Fibroblast of mammary gland (primary cell): ENCODE results near the gene SLC2A14.
"Not testable (repeated sequence)": the region's sequence is repeated elsewhere in the genome, so short reads cannot be mapped to it uniquely, and the experiment has no call there.

ENCODE experiments used
- DNase-seq: peaks from one replicate; pipeline ENCODE4 v3.0.0-alpha.2; 2010; ENCODE audit warnings: low read depth
- H3K4me3 ChIP-seq: 2 replicates; pipeline ENCODE4 v1.5.1; 2011; ENCODE audit warnings: low read depth, mild to moderate bottlenecking, low read length, moderate library complexity; ENCODE audit not compliant: control insufficient read depth
- CTCF ChIP-seq: conservative IDR thresholded peaks from 2 replicates; pipeline ENCODE4 v1.5.1; 2011; ENCODE audit warnings: low read depth, low read length, inconsistent platforms; ENCODE audit not compliant: control insufficient read depth, insufficient read depth

Gene SLC2A14

GRCh38 chr12:7857971-7858370 is 14.7 kb downstream of the SLC2A14 start:
- no peak for DNase-seq
- TF ChIP-seq CTCF = no peak
- no peak overlapping the region for H3K4me3 ChIP-seq

- no peak for TF ChIP-seq CTCF
- DNase-seq = peak; percentile 48
- no peak overlapping the region for H3K4me3 ChIP-seq
These were observed 16.2 kb downstream of the SLC2A14 start for GRCh38 chr12:7856516-7856915.

GRCh38 chr12:7853557-7853956 is 19.2 kb downstream of the SLC2A14 start:
- no peak for DNase-seq
- no peak overlapping the region for H3K4me3 ChIP-seq
- TF ChIP-seq CTCF = no peak

- not testable (repeated sequence) for DNase-seq, H3K4me3 ChIP-seq
These were observed 21.1 kb downstream of the SLC2A14 start for GRCh38 chr12:7851622-7852081.

GRCh38 chr12:7850099-7850498 is 22.6 kb downstream of the SLC2A14 start:
- not testable (repeated sequence) for H3K4me3 ChIP-seq

GRCh38 chr12:7848098-7848422 is 24.7 kb downstream of the SLC2A14 start:
- not testable (repeated sequence) for DNase-seq, H3K4me3 ChIP-seq

More at GRCh38 chr12:7850099-7850498, 22.6 kb downstream of the SLC2A14 start:
- DNase-seq = not testable (repeated sequence)

- not testable (repeated sequence) for H3K4me3 ChIP-seq
- DNase-seq = peak; percentile 15
These were observed 25.3 kb downstream of the SLC2A14 start for GRCh38 chr12:7847226-7848097.

- no peak overlapping the region for H3K4me3 ChIP-seq
- no peak for DNase-seq
- no peak for TF ChIP-seq CTCF
These were observed 28.6 kb downstream of the SLC2A14 start for GRCh38 chr12:7844116-7844515.

GRCh38 chr12:7843583-7843982 is 29.1 kb downstream of the SLC2A14 start:
- DNase-seq = peak; percentile 21

GRCh38 chr12:7843149-7843548 is 29.6 kb downstream of the SLC2A14 start:
- not testable (repeated sequence) for H3K4me3 ChIP-seq, DNase-seq

More at GRCh38 chr12:7843583-7843982, 29.1 kb downstream of the SLC2A14 start:
- not testable (repeated sequence) for H3K4me3 ChIP-seq

GRCh38 chr12:7842444-7842843 is 30.3 kb downstream of the SLC2A14 start:
- not testable (repeated sequence) for DNase-seq, H3K4me3 ChIP-seq

- DNase-seq, H3K4me3 ChIP-seq: not testable (repeated sequence)
These were observed 32.9 kb downstream of the SLC2A14 start for GRCh38 chr12:7839848-7840247.

GRCh38 chr12:7839226-7839625 is 33.5 kb downstream of the SLC2A14 start:
- DNase-seq = peak; percentile 74
- not testable (repeated sequence) for H3K4me3 ChIP-seq
